ENCODE data around the gene PGR.

The PGR gene

DNA sequence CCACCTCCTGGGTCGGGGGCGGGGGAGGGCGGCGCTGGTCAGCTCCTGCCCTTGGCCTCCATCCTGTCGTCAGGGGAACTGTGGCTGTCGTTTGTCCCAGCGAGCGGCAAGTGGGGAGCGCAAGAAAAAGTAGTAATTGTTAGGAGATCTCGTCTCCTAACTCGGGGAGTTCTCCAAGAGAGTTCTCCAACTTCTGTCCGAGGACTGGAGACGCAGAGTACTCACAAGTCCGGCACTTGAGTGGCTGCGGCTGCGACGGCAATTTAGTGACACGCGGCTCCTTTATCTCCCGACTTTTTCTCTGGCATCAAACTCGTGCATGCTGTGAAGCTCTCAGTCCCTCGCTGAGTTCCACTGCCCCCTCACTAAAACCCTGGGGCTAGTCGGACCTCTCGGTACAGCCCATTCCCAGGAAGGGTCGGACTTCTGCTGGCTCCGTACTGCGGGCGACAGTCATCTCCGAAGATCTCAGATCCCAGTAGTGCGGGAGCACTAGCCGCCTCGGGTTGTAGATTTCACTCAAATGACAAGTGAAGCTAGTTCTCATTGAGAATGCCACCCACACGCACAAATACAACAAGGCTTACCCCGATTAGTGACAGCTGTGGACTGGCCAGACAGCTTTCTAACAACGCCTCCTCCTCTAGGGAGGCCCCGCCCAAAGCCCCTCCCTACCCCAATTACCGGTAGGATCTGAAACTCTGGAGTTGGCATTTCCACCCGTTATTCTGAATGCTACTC lies at the start of gene PGR:
Gene PGR (minus strand): TSS at position 611 of the 741 bp plus-strand sequence. CDS start 743 bp downstream, outside the sequence.
- no peak for DNase-seq

DNA sequence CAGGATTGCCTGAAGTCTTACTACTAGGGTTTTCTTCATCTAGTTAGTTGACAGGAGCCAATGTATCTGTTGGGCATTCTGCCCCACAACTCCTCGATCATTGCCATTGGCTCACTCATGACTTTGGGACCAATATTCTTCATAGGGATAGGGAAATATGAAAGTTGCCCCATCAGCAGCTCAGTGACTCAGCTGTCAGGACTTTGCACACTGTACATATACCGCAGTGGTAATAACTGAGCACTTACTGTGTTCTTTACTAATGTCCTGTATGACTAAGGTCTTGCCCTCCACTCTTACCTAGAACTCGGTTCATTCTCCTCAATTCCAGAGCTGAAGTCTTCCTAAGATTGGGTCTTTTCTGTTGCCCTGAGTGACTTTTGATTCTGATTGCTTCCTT lies 46.8 kb upstream of the PGR start:
- DNase-seq = no peak

DNA sequence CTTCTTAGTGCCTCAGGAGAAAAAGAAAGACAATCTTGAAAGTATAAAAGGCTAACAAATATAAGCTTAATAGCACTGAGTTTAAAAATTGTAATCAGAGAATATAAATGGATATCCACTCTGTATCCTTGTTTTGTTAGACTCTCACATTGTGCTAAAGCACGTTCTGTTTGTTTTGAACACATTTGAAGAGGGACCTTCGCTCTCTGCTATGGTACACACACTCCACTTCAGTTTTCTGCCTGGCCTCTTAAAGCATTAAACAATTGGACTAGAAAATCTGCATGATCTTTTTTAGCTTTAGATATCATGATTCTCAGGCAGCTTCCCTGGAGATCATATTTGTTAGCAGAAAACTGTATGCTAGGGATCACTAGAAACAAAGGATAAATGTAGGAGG lies 40.3 kb upstream of the PGR start:
- no peak for DNase-seq

DNA sequence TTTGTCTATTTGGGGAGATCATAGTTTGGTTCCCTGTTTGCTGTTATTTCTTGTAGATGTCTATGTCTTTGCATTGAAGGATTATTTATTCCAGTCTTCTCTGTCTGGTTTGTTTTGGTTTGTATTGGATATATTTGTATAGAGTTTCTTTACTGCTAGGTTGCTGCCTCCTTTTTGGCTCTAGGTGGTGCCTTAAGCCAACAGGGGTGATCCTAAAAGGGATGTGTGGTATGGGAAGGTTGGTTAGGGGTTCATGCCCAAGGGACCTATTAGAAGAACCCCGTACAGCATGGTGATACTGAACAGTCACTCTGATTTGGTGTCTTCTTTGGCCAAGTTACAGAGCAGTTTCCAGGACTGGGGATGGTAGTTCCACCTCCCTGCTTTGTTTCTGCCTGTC lies 36.4 kb upstream of the PGR start:
- DNase-seq = no peak

DNA sequence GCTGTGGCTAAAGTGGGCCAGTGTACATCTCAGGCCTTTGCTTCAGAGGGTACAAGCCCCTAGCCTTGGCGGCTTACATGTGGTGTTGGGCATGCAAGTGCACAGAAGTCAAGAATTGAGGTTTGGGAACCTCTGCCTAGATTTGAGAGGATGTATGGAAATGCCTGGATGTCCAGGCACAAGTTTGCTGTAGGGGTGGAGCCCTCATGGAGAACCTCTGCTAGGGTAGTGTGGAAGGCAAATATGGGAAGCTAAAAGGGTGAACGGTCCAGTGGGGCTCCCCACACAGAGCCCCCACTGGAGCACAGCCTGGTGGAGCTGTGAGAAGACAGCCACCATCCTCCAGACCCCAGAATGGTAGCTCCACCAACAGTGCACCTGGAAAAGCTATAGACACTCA lies 28.5 kb upstream of the PGR start:
- DNase-seq = no peak

DNA sequence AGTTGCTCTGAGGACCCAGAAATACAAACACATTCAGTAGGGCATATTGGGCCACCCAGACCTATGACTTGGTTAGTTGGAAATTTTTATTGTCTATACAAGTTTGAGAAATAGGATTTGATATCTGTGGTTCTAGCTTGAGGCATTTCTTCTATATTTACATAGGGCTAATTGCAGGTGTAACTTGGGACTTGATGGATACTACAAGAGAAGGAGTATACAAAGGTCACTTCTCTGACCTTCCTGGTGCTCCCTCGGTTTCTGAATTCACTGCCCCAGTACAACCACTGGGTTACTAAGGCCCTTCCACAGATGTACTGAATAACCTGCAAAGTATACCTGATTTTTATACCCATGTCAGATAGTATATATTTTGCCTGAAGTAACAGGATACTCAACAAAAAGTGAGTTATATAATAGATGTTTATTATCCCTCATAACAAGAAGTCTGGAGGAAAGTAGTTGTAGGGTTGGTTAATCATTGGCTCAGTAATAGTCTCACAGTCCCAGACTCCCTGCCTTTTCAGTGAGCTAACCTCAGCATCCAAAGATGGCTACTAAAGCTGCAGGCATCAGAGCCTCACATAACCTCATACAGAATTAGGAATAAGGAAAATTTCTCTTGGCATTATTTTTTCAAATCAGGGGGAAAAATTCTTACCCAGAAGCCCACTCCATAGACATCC lies 8.8 kb upstream of the PGR start:
- no peak for DNase-seq

DNA sequence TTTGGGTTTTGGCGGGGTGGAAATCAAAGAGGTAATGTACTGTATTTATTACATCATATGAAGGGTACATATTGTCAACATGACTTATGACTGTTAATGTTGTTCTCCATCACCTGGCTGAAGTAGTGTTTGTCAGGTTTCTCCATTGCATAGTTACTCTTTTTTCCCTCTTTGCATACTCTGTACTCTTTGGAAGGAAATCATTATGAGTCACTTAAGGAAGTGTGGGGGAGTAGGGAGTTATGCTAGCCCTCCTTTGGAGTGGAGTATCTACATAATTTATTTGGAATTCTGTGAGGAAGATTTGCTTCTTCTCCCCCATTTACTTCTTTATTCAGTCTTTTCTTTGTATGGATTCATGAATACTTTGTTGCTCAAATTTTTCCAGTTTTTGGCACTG lies 3.6 kb upstream of the PGR start:
- DNase-seq = no peak

DNA sequence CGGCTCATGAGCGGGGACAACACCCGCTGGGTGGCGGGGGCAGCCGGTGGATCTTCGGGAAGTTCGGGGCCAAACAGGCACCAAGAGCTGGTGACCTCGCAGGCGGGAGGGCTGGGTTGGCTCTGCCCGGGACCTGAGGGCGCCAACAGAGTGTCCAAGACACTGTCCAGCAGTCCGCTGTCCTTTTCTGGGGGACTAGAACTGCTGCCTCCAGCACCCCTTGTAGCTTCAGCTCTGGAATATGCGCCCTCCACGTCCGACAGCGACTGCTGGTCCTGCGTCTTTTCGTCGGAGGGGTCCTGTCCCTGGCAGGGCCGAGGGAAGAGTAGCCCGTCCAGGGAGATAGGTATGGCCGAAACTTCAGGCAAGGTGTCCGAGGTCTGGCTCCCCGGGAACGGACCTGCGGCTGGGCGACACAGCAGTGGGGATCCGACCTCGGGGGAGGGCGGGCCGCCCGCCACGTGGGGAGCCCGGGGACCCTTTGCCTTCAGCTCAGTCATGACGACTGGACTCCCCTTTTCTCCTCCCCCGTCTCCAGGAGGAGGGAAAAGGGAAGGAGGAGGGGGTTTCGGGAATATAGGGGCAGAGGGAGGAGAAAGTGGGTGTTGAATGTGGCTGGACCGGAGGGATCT lies 926 bp downstream of the PGR start:
- no peak for DNase-seq

DNA sequence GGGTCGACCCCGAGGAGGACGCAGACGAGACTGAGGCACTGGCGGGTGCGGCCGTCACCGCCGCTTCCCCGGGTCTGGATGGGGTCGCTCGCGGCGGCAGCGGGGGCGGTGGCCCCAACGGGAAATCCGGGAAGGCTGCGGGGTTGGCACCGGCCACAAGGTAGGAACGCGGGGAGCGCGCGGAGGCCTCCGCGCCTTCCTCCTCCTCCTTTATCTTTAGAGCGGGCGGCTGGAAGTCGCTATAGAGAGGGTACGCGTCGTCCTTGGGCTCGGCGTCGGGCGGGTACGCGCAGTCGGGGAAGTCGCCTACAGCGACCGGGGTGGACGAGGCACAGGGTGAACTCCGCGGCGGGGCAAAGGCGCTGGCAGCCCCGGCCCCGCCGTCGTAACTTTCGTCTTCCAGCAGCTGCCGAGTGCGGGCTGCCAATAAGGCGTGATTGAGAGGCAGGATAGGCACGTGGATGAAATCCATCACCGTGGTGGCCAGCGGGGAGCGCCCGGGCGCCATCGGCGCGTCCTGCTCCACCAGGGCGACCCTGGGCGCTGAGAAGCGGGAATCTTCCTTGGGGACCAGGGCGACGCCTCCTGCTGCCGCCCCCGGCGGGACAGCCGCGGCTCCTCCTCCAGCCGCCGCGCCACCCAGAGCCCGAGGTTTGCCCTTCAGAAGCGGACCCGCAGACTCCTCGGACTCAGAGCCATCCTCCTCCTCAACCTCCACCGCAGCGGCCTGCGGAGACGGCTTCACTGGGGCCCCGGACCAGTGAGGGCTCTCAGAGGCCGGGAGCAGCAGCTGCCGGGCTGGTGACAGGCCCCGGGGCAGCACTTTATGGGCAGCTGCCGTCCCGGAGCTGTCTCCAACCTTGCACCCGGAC lies 1.7 kb downstream of the PGR start:
- DNase-seq = no peak

DNA sequence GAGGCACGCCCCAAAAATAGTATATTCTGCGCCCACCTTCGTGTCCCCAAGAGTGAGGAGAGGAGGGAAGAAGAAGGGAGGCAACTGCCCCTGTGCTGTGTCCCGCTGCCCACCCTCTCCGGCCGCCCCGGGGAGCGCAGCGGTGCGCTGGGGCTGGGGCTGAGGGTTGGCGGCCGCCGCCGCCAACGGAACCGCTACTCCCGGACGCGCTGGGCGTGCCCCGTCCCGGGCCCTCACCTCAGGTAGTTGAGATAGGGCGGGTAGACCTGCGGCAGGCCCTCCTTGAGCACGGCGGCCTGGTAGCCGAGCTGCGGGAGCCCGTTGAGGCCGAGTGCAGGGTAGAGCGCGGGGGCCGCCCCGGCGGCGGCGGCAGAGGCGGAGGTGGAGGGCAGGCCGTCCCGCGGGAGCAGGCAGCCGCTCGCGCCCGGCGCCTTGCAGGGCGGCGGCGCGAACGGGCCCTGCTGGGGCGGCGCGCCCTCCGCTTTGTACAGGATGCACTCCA lies 2.4 kb downstream of the PGR start:
- no peak for DNase-seq

DNA sequence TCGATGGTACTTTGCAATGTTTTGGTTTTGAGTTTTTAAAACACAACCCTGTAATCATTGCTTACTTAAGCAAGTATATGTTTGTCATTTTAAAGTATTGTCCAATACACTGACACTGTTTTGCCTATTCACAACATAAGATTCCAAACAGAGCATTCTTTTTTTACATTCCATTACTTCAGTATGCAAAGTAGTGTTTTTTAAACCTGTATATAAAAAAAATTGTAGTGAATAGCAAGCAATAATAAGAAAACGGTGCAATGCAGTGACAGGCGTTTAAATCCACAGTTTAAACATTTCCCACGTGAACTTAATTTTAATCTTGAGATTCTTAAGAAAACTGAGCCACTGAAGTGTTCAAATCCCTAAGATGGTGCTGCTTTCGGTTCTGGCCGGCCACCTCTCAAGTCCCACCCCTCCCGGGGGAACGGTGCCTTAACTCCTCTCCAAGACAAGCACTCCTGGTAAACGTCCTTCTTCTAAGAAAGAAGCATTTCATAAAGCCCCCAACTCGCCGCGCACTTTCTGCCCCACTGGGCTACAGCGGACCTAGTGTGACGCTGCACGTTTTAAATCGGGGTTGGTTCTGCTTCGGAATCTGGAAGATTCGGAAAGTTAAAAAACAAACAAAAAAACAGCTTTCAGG lies 2.9 kb downstream of the PGR start:
- no peak for DNase-seq

DNA sequence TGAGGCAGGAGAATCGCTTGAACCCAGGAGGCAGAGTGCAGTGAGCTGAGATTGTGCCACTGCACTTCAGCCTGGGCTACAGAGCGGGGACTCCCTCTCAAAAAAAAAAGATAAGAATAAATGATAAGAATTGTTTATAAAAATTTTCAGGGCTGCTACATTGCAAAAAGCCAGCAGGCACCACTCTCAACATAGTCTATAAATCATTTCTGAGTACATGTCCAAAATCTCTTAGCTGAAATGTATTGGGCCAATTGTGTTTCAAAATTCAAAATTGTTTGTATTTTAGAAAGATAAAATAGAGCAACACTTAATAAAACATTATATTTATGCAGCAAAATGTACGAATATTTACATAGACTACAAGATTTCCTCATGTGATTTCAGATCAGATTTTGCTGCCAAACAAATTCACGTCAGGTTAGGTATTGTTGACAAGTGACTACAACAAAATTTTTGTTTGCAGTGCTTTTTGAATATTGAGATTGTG lies 13.9 kb downstream of the PGR start:
- no peak for DNase-seq

DNA sequence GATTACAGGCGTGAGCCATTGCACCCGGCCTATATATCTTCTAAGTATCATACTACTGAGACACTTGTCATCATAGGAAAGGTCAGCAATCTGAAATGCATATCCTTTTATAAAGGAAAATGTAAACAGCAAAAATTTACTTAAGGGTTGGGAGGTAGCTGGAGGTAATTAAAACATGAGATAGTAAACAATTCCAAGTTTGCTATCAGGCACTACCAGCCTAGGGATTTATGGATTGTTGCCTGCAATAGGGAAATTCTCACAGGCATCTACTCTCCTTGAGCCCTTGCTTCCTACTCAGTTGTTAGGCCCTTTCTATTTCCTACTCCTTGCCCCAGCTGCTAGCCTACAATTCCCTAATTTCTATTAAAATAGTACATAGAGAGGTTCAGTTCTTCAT lies 16.1 kb downstream of the PGR start:
- no peak for DNase-seq

DNA sequence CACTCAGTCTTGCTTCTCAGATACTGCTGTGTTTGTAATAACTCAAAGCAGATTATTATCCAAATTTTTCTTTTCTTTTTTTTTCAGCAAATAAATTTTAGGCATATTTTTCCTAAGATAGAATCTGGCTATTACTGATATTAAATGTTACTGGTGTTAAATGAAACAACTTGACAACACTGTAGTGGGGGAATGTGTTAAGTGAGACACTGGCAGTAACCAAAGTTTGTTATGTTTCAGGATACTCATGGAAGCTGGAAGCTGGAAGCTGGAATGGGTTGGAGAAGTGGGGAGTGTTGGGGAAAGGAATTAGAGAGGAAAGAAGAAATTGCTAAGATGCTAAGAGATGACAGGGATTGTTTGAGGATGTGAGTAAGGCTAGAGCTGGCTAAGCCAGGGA lies 24.9 kb downstream of the PGR start:
- no peak for DNase-seq

DNA sequence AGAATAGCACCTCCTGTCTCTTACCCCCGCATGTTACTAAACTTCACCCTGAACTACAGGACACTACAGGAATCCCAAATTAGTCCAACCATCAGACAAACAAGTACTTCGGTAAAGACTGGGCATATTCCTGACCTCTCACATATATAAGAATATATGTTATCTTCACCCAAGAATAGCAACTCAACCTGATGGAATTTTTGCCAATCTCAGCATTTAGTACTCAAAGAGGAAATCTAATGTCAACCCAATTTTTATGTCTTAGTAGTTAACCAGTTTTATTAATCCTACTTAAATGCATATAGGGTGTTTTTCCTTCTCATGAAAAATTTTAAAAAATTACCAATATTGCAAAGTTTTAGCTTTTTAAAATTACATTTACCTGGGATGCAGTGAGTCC lies 26.2 kb downstream of the PGR start:
- DNase-seq = no peak

DNA sequence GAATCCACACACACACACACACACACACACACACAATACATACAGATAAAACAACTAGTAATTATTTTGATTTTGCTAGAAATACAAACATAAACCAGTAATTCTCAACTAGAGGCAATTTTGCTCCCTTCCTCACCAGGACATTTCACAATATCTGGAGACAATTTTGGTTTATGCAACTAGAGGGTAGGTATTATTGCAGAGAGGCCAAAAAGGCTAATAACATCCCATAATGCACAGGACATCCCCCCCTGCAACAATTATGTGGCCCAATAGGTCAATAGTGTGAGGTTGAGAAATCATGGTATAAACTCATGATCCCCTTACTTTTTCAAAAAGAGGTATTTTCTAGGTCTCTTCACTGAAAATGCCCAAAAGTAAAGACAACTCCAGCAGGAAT lies 29.0 kb downstream of the PGR start:
- DNase-seq = no peak

DNA sequence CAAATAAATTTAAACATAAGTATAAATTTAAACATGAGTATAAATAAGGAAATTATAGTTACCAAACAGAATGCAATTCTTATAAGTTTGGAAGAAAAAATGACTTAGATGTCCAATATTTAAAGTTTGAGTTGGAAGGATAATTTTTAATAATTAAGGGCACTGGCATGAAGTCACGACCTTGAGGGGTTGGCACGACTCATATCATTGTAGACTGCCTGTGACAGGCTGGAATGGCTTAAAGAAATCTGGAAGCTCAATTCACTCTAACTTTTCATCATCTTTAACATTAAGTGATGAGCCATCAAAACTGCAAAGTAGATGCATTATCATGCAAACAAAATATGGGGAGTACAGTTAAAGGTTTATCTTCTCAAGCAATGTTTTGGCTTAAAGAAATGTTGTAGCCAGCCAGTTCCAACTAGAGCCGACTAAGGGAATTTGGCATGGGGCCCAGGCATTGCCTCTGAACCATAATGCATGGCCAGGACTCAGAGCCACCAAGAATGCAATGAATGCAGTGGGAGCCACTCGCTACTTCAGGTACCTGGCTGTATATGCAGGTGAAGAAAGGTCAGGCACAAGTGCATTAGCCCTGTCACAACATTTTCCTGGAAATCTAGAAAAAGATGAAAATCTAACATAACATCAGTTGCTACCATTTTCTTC lies 33.4 kb downstream of the PGR start:
- DNase-seq = no peak

DNA sequence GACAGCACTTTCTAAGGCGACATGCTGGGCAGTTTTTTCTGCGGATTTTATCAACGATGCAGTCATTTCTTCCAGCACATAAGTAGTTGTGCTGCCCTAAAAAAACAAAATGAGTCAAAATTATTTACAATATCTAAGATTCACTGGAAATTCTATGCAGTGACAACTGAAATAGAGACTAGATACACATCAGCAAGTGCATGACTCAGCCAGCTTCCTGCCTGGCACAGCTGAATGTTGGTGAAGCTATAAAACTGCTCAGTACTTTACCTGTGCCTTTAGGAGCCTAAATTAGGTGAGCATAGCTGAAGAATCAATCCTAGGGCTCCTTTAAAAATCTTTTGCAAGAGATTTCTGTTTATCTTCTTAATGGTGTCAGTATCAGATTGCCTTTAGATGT lies 37.8 kb downstream of the PGR start:
- no peak for DNase-seq

DNA sequence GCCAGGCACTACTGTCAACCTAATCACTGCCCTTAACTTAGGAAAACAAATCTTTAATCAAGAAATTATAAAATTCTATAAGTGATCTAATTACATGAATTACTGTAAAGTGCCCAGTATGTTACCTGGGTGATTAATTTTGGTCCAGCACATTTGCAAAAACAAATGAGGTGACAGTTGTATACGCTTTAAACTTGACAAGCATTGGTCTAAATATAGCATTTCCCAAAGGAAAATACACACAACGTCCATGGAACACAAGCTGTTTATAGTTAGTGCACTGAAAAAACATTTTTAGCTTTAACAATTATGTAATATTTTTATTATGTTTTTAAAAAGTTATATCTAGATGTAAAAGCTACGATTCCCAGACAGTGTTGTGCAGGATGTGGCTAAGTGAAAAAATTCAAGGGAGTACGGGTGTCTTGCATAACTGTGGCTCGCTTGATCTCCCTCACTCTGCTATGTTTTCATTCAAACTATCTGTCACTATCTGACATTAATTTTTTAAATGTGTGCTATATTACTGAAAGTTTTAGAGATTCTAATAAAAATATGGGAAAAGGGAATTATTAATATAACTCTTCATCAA lies 38.8 kb downstream of the PGR start:
- DNase-seq = no peak

DNA sequence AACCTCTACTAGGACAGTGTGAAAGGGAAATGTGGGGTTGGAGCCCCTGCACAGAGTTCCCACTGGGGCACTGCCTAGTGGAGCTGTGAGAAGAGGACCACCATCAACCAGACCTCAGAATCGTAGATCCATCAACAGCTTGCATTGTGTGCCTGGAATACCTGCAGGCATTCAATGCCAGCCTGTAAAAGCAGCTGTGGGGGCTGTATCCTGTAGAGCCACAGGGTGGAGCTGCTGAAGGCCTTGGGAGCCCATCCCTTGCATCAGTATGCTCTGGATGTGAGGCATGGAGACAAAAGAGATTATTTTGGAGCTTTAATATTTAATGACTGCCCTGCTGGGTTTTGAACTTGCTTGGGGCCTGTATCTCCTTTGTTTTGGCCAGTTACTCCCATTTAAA lies 46.3 kb downstream of the PGR start:
- DNase-seq = no peak

DNA sequence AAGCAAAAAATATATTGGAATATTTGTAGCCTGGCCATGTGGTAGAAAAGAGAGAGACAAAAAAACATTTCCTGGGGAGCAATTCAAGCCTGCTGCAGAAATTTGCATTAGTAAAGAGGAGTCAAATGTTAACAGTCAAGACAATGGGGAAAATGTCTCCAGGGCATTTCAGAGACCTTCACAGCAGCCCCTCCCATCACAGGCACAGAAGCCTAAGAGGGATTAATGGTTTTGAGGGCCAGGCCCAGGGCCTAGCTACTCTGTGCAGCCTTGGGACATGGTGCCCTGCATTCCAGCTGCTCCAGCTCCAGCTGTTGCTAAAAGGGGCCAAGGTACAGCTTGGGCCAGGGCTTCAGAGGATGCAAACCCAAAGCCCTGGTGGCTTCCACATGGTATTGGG lies 46.8 kb downstream of the PGR start:
- DNase-seq = no peak

Measured in amniotic stem cell (primary cell).